Measurements from ENCODE around the gene COL5A1. TPM values are rescaled to one million over a fixed set of nuclear protein-coding genes. Genes with fewer than 3 reads are reported as not detected.
A peak's percentile ranks its signal among the peaks of the same experiment; 100 is the strongest.

The COL5A1 gene
- total RNA-seq, 4 donors from 2014 or later = 51.9 to 78.3 (median 62.4) TPM

DNA sequence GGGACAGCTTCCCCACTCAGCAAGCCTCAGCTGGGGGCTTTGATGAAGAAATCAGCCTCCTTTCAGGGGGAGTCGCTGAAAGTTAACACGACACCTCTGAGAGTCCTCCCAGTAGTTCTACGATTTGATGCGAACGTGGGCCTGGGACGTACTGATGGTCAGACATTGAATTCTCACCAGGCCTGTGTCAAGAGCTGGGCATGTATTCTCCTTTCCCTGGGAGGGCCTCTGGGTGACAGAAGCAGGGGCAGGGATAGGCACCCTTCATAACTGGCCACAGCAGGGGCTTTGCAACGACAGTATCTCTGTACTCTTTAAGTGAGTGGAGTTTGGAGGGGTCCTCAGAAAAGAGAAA lies 15.6 kb upstream of the COL5A1 start:
- no peak for DNase-seq (ENCODE audit: low spot score in 2 of 2)
- no peaks in the 10 kb centered on the region for H3K27me3 ChIP-seq

GRCh38 chr9:134626571-134627416 lies 14.8 kb upstream of the COL5A1 start:
- no peak for TF ChIP-seq EP300 (IDR thresholded peaks at IDR 0.05)
- TF ChIP-seq, protein P1, sequence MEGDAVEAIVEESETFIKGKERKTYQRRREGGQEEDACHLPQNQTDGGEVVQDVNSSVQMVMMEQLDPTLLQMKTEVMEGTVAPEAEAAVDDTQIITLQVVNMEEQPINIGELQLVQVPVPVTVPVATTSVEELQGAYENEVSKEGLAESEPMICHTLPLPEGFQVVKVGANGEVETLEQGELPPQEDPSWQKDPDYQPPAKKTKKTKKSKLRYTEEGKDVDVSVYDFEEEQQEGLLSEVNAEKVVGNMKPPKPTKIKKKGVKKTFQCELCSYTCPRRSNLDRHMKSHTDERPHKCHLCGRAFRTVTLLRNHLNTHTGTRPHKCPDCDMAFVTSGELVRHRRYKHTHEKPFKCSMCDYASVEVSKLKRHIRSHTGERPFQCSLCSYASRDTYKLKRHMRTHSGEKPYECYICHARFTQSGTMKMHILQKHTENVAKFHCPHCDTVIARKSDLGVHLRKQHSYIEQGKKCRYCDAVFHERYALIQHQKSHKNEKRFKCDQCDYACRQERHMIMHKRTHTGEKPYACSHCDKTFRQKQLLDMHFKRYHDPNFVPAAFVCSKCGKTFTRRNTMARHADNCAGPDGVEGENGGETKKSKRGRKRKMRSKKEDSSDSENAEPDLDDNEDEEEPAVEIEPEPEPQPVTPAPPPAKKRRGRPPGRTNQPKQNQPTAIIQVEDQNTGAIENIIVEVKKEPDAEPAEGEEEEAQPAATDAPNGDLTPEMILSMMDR (IDR thresholded peaks at IDR 0.05) = no peak
- TF ChIP-seq POLR2A (IDR thresholded peaks at IDR 0.05) = no peak
- H3K4me3 ChIP-seq = no peak overlapping the region
- H3K27me3 ChIP-seq = no peaks in the 10 kb centered on the region
- no peaks in the 10 kb centered on the region for H3K36me3 ChIP-seq
- H3K27ac ChIP-seq = no peak overlapping the region
- H3K9me3 ChIP-seq = no peaks in the 10 kb centered on the region
- peak in 1 of 2 donors; percentile 9 for DNase-seq (ENCODE audit: low spot score in 2 of 2)
- peaks cover 0 to 12% (median 0%) of the 10 kb centered on the region in 4 donors for H3K4me1 ChIP-seq
- 81% methylated on average over 19 of the region's 19 CpGs for WGBS, 2 donors

More for the DNA sequence above, 15.6 kb upstream of the COL5A1 start:
- H3K36me3 ChIP-seq = no peaks in the 10 kb centered on the region
- peaks cover 0 to 12% (median 0%) of the 10 kb centered on the region in 4 donors for H3K4me1 ChIP-seq
- H3K9me3 ChIP-seq = no peaks in the 10 kb centered on the region
- no peak for TF ChIP-seq EP300 (IDR thresholded peaks at IDR 0.05)
- TF ChIP-seq POLR2A (IDR thresholded peaks at IDR 0.05) = no peak
- TF ChIP-seq, protein P1 (IDR thresholded peaks at IDR 0.05) = no peak
- H3K4me3 ChIP-seq = no peak overlapping the region
- WGBS, 2 donors = 83 to 89% methylated on average over 7 of the region's 7 CpGs
- H3K27ac ChIP-seq = no peak overlapping the region

DNA sequence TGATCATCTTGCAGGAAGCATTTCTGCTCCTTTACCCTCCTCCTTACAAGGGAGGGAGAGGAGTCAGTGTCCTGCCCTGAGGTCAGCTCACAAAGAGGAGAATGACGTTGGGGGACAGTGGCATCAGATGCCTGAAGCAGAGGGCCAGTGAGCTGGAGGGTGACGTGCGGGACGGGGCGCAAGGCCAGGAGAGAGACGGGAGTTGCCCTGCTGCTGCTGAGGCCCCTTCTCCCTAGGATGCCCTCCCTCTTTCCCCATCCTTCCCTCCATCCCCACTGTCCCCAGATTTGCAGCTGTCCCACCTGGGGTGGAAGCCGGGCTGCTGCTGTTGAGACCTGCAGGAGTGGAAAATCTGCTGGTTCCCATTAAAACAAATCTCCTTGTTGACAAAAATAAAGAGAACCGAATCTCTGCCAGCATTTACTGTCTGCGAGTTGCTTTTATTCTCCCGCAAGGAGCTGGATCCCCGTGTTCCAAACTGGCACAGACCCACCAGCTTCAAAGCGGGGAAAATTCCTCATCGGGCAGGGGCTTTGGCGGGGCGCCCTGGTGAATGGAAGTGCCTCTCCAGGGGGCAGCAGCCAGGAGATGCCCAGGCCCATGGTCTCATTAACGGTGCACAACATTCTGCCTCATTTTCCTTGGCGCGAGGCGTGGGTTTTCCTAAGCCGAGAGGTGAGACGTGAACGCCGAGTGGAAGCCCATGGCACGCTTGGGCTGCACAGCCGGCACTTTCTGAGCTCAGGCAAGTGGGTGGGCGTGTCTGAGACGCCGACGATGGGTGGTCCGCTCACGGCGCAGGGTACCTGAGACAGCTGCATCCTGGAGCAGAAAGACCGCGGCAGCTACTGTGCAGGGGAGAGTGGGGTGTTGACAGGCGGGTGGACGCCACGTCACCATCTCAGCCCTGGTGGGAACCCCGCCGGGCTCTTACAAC lies 13.9 kb upstream of the COL5A1 start:
- TF ChIP-seq EP300 (IDR thresholded peaks at IDR 0.05) (no peak), POLR2A (IDR thresholded peaks at IDR 0.05) (no peak)
- TF ChIP-seq, protein P1 (IDR thresholded peaks at IDR 0.05) = no peak
- peak in 1 of 2 donors; percentile 12 for DNase-seq (ENCODE audit: low spot score in 2 of 2)
- H3K4me3 ChIP-seq = no peak overlapping the region
- H3K27ac ChIP-seq = no peak overlapping the region
- no peaks in the 10 kb centered on the region for H3K9me3 ChIP-seq
- no peaks in the 10 kb centered on the region for H3K27me3 ChIP-seq
- 77 to 81% methylated on average over 36 to 39 of the region's 39 CpGs for WGBS, 2 donors
- no peaks in the 10 kb centered on the region for H3K36me3 ChIP-seq
- H3K4me1 ChIP-seq = peaks cover 0 to 12% (median 0%) of the 10 kb centered on the region in 4 donors

DNA sequence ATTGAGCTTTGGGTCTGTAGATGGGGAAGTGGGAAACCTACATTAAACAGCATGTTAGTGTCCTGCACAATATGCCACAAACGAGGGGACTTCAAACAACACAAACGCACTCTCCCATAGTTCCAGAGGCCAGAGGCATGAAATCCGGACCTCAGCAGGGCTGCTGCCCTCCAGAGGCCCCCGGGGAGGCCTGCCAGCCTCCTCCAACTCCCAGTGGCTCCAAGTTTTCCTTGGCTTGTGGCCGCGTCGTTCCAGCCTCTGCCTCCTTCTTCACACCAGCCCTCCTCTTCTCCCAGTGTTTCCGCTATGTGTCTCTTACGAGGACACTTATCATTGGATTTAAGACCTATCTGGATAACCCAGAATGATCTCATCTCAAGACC lies 13.3 kb upstream of the COL5A1 start:
- DNase-seq (ENCODE audit: low spot score in 2 of 2) = no peak
- no peak for TF ChIP-seq POLR2A (IDR thresholded peaks at IDR 0.05)
- no peak for TF ChIP-seq EP300 (IDR thresholded peaks at IDR 0.05)
- TF ChIP-seq, protein P1 (IDR thresholded peaks at IDR 0.05) = no peak
- H3K4me1 ChIP-seq = peaks cover 0 to 12% (median 0%) of the 10 kb centered on the region in 4 donors
- 89 to 94% methylated on average over 9 of the region's 9 CpGs for WGBS, 2 donors
- no peak overlapping the region for H3K4me3 ChIP-seq
- H3K36me3 ChIP-seq = no peaks in the 10 kb centered on the region
- H3K27me3 ChIP-seq = no peaks in the 10 kb centered on the region
- no peak overlapping the region for H3K27ac ChIP-seq
- no peaks in the 10 kb centered on the region for H3K9me3 ChIP-seq

All from tibial nerve (tissue), 4 donors.